Stomach (tissue), 9 donors: Measurements from ENCODE around the gene CARMIL1. TPM values are rescaled to one million over a fixed set of nuclear protein-coding genes. Genes with fewer than 3 reads are reported as not detected.

Experiments
- DNase-seq, 2 donors: peaks; one replicate each; pipeline versions ENCODE4 v3.0.0 to v3.0.0-alpha.2; 2013 to 2019
- H3K27ac ChIP-seq, 5 donors: fragments of 200-600 bp in 4 of 5; sonication (generic) in 4 of 5; one replicate each; pipeline ENCODE4 v1.5.1; 2013 to 2019; ENCODE audit warnings: mild to moderate bottlenecking in 1 of 5, moderate library complexity in 1 of 5
- H3K27me3 ChIP-seq, 3 donors: fragments of 200-600 bp; sonication (generic); one replicate each; pipeline ENCODE4 v1.5.1; 2017 to 2019; ENCODE audit warnings: mixed run types in 1 of 3
- H3K36me3 ChIP-seq, 4 donors: fragments of 200-600 bp; sonication (generic); 1 replicate in 3 of 4; 2 replicates in 1 of 4; pipeline ENCODE4 v1.5.1; 2016 to 2019
- H3K4me1 ChIP-seq, 4 donors: fragments of 200-600 bp; sonication (generic); one replicate each; pipeline ENCODE4 v1.5.1; 2016 to 2019
- H3K4me3 ChIP-seq, 4 donors: fragments of 200-600 bp; sonication (generic) in 3 of 4; one replicate each; pipeline ENCODE4 v1.5.1; 2016 to 2019; ENCODE audit warnings: mild to moderate bottlenecking in 1 of 4
- H3K9me3 ChIP-seq, 4 donors: fragments of 200-600 bp; sonication (generic); one replicate each; pipeline ENCODE4 v1.5.1; 2016 to 2019
- CTCF ChIP-seq, 7 experiments: fragments of 450-650 bp in 4 of 7; fragments of 200-600 bp in 3 of 7; sonication (generic) in 3 of 7; IDR thresholded peaks; one replicate each; pipeline ENCODE4 v1.5.1; 2016 to 2019; ENCODE audit warnings: antibody characterized with exemption in 7 of 7, control low read depth in 2 of 7, mild to moderate bottlenecking in 1 of 7
- EP300 ChIP-seq: sonication (generic); formaldehyde crosslinking; IDR thresholded peaks from one replicate; pipeline ENCODE4 v1.6.1; 2017; ENCODE audit warnings: antibody characterized with exemption
- POLR2A ChIP-seq, 4 donors: fragments of 450-650 bp; IDR thresholded peaks; one replicate each; pipeline ENCODE4 v1.6.1; 2016; ENCODE audit warnings: antibody characterized with exemption in 4 of 4, control low read depth in 2 of 4, mild to moderate bottlenecking in 1 of 4, moderate library complexity in 1 of 4
- POLR2AphosphoS5 ChIP-seq, 3 donors: sonication (generic); formaldehyde crosslinking; IDR thresholded peaks; one replicate each; pipeline ENCODE4 v1.6.1; 2016; ENCODE audit warnings: antibody characterized with exemption in 3 of 3
- WGBS, 5 donors: extraction: QIAGEN DNeasy Blood & Tissue Kit in 3 of 5; methylation state at CpG; one replicate each; pipeline versions ENCODE4 v1.1.5 to v1.1.7; 2013 to 2018; 5-methylcytosine and 5-hydroxymethylcytosine counted together
- intact Hi-C: fragments of 100-400 bp; cut with DNase I; formaldehyde crosslinking; loops from one replicate; pipeline ENCODE4 v1.15.1; 2023; ENCODE audit warnings: low total_unique reads
- polyA plus RNA-seq, 3 donors: library from polyadenylated mRNA; stranded (reverse); fragments of 200-250 nt; gene quantifications; one replicate each; pipeline ENCODE4 v1.2.3, GENCODE V29; 2013
- total RNA-seq, 5 donors: library from RNA; depleted of rRNA; stranded (reverse); fragments of >200 nt; gene quantifications; one replicate each; pipeline versions ENCODE4 v1.1.0 to v1.2.3, GENCODE V29; 2014 to 2016
- donor health status: healthy with polysubstance abuse.
- donor health status: Bipolar disorder and iron deficiency.
- donor health status: healthy.

CARMIL1 gene
- total and polyA plus RNA-seq, 8 donors: 10.5 to 42.7 (median 14.9) TPM

GRCh38 chr6:25244865-25245264 is 34.3 kb upstream of the CARMIL1 start:
- no peak overlapping the region for H3K27ac ChIP-seq
- intact Hi-C loops: no loop called here
- no peak for DNase-seq
- H3K9me3 ChIP-seq: no peaks in the 10 kb centered on the region
- no peaks in the 10 kb centered on the region for H3K36me3 ChIP-seq
- no peak overlapping the region for H3K4me3 ChIP-seq
- no peaks in the 10 kb centered on the region for H3K27me3 ChIP-seq
- no peak for TF ChIP-seq CTCF (IDR thresholded peaks at IDR 0.05)
- TF ChIP-seq POLR2AphosphoS5 (IDR thresholded peaks at IDR 0.05): no peak
- no peak for TF ChIP-seq EP300
- no peak for TF ChIP-seq POLR2A (IDR thresholded peaks at IDR 0.05)
- H3K4me1 ChIP-seq: peaks cover 0 to 1% (median 0%) of the 10 kb centered on the region in 4 donors

- no peak for DNase-seq
- H3K27ac ChIP-seq: no peak overlapping the region
- no peaks in the 10 kb centered on the region for H3K27me3 ChIP-seq
- intact Hi-C loops: no loop called here
- 88 to 98% (median 93%) methylated on average over 1 of the region's 1 CpG for WGBS, 5 donors
- H3K36me3 ChIP-seq: no peaks in the 10 kb centered on the region
- no peak for TF ChIP-seq CTCF (IDR thresholded peaks at IDR 0.05)
- no peak for TF ChIP-seq POLR2AphosphoS5 (IDR thresholded peaks at IDR 0.05)
- TF ChIP-seq EP300: no peak
- no peak for TF ChIP-seq POLR2A (IDR thresholded peaks at IDR 0.05)
- H3K4me1 ChIP-seq: no peaks in the 10 kb centered on the region
- H3K4me3 ChIP-seq: no peak overlapping the region
- H3K9me3 ChIP-seq: no peaks in the 10 kb centered on the region
Observed at GRCh38 chr6:25248123-25248522, 31.1 kb upstream of the CARMIL1 start.

- Histone ChIP-seq H3K4me1 (no peaks in the 10 kb centered on the region), H3K4me3 (no peak overlapping the region), H3K36me3 (no peaks in the 10 kb centered on the region), H3K27me3 (no peaks in the 10 kb centered on the region), H3K27ac (no peak overlapping the region), H3K9me3 (no peaks in the 10 kb centered on the region)
- 61 to 100% (median 81%) methylated on average over 1 of the region's 1 CpG for WGBS, 5 donors
- TF ChIP-seq POLR2AphosphoS5 (IDR thresholded peaks at IDR 0.05) (no peak), POLR2A (IDR thresholded peaks at IDR 0.05) (no peak), EP300 (no peak), CTCF (IDR thresholded peaks at IDR 0.05) (no peak)
- intact Hi-C loops: no loop called here
- DNase-seq: no peak
Observed at GRCh38 chr6:25249133-25249532, 30.0 kb upstream of the CARMIL1 start.

- Histone ChIP-seq H3K36me3 (no peaks in the 10 kb centered on the region), H3K9me3 (no peaks in the 10 kb centered on the region), H3K27me3 (no peaks in the 10 kb centered on the region), H3K4me1 (no peaks in the 10 kb centered on the region), H3K27ac (no peak overlapping the region), H3K4me3 (no peak overlapping the region)
- intact Hi-C loops: no loop called here
- 53 to 69% (median 57%) methylated on average over 5 of the region's 5 CpGs for WGBS, 5 donors
- TF ChIP-seq EP300: no peak
- no peak for TF ChIP-seq POLR2AphosphoS5 (IDR thresholded peaks at IDR 0.05)
- TF ChIP-seq POLR2A (IDR thresholded peaks at IDR 0.05): no peak
- TF ChIP-seq CTCF (IDR thresholded peaks at IDR 0.05): no peak
- DNase-seq: no peak
Observed at GRCh38 chr6:25250878-25251277, 28.3 kb upstream of the CARMIL1 start.
